ENCODE results near the gene SPIRE1.
A peak's percentile ranks its signal among the peaks of the same experiment; 100 is the strongest.
"Not testable (repeated sequence)": the region's sequence is repeated elsewhere in the genome, so short reads cannot be mapped to it uniquely, and the experiment has no call there.

The SPIRE1 gene

DNA sequence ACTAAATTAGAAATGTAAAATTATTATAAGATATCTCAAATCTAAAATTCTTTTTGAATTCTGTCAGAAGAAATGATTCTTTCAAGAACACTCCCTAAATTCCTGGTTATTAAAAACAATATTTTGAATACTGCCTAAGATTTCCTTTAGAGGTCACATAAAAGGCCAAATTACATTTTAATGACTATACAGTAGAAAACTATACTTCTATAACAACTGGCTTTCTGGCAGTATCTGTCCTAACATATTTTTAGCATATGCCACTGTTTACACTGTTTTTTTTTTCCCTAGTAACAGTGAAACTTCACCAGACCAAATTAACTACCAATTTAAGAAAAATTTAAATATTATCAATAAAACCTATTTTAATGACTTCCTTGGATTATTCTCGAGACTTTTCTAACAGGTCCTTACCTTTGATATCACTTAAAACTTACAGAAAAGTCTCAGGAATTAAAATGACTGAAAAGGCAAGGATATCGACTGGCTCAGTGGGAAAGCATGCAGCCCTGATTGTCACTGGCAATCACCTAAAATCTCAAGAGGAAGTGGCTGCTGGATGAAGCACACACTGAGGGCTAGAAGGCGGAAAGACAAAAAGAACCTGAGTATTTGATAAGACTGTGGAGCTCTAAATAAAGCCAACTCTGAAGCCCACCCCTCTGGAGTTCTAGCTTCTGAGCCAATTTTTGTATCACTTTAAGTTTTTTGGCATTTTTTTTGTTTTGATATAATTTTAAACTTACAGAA, 59.6 kb downstream of the SPIRE1 start:
- DNase-seq, result peak; percentile 53

DNA sequence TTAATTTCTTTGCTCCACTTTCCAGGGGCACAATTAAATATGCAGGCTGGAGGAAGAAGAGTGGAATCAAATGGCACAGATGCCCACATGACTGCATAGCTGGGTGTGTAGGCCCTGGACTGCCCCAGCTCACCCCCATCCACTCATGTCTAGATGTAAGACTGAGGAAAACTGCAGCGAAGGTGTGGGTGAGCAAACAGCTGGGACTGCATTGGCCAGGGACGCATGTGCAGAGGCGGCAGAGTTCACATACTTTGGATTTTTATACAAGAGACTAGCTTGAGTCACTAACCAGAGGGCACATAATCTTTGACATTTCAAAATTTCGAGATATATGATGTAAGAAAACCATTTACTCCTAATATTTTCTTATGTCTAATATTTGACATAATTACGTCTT, 60.1 kb downstream of the SPIRE1 start:
- DNase-seq, result peak; percentile 35

DNA sequence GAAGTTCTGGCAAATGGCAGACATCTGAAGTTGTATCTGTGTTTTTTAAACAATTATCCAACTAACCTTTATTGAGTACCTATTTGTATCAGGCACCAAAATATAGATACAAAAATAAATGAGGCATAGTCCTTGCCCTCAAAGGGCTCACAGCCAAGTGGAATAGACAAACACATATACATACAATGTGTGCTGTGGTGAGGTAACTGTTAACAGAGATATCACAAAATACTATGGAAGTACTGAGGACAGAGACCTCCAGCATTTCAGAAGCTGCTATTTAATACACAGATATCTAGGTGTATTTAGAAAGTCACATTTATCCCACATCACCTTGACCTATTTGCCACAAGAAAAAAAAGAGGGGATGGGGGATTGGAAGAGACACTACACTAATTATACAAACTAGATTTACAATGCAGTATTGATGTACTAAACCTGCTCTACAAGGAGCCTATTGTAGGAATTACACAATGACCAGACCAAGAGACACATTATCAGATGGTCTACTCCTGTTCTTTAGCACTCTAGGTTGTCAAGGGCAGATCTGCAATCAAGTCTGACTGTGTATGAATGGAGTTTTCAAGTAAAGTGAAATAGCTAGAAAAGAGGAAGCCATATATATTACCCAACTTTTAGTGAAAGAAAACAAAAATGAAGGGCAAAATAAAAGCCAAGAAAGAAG, 62.2 kb downstream of the SPIRE1 start:
- DNase-seq, result peak; percentile 54

DNA sequence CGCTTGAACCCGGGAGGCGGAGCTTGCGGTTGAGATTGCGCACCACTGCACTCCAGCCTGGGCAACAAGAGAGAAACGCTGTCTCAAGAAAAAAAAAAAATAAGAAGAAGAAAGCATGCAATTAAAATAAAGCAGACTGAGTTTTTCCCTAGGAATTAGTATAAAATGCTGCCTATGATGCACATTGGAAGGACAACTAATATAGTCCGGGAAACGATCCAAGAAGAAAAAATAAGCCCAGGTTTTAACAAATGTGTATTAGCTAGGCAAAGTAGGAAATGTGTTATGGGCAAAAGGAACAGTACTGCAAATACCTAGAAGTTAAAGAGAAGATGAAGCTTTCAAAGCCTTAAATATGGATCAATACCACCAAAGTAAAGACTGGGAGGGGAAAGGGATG, 64.0 kb downstream of the SPIRE1 start:
- DNase-seq, result no peak

DNA sequence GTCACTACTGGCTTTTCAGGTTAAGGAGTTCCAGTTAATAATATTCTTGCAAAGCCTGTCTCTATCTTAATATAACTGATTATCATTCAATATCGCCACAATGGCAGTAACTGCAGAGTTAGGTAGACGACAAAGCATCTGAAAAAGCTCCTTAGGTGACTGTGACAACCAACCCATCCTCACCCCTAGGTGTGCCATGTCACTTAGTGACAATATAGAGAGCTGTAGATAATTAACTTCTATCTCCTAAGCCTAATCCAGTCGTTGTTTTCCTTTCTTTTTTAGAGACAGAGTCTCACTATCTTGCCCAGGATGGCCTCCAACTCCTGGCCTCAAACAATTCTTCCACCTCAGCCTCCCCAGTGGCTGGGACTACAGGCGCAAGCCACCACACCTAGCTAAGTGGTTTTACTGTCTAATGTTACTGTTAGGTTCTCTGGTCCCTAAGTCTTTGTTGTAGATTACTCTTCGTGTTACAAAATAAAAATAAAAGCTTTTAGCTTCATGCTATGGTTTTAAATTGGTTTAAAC, 65.2 kb downstream of the SPIRE1 start:
- no peak for DNase-seq

DNA sequence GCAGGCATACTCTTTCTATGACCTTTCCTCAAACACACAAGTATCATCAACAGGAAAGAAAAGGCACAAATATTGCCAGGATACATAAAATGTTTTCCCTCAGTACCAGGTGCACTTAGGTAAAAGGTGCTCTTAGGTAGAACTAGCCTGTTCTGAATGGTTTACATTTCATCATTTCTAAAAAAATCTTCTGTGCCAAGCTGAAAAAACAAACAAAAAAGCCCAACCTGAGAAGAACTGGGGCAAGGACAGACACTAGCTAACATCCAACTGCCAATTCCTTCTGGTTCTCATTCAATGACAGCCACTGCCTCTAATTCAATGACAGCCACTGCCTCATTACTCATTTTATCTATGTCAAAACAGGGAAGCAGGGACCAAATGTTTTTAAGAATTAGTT, 68.5 kb downstream of the SPIRE1 start:
- DNase-seq, result no peak

DNA sequence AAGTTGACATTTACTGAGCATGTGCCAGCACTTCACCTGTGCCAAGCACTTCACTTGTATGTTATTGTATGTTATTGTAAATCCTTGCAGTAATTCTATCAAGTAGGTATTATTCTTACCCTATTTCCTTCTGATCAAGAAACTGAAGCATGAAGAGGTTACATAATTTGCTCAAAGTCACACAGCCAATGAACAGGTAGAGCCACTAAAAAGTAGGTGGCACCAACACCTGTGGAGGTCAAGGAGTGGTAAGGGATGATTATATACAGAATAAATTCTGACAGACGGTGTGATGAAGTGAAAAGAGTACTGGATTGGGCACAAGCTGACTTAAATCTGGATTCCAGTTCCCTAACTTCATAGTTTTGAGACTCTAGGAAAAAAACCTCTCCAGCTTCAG, 71.0 kb downstream of the SPIRE1 start:
- DNase-seq, result no peak

DNA sequence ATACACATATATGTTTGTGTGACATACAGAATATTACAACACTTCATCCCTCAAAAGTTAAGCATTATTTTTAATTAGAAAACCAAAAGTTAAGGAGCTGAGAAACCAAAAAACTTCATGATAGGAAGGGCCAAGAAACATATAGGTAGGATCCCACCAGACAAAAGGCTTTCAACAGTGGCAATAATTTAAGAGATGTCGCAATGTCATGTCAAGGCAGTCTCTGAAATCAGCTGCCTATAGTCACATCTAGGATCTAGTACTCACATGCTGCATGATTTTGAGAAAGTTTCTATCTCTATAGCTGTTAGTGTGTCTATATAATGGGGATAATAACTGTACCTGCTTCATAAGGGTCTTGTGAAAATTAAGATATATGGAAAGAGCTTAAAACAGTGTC, 72.7 kb downstream of the SPIRE1 start:
- no peak for DNase-seq

DNA sequence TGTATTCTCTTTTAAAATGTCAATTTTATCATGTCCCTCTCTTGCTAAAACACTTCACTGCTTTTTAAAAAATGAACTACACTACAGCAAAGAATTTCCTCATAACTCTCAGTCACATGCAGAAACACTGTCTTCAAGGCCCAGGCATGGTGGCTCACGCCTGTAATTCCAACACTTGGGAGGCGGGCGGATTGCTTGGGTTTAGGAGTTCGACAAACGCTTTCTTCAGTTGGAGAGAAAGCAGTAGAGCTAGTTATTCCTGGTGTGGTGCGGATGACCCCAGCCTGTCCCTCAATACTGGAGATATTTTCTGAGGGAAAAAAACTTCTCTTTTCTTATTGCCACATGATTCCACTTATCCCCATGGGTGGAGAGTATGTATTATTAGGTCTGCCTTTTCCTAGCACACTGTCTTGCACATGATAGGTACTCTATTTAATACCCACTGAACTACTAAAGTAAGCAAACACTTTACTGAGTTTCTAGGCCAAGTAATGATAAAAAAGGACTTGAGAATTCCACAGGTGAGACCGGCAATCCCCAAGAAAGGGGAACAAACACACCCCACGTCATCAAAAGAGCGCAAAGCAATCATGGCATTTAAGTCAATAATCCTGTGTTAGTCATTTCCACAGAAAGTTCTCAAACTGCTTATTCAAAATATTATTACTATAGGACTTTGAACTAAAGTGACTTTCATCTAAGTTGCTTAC, 77.1 kb downstream of the SPIRE1 start:
- no peak for DNase-seq

DNA sequence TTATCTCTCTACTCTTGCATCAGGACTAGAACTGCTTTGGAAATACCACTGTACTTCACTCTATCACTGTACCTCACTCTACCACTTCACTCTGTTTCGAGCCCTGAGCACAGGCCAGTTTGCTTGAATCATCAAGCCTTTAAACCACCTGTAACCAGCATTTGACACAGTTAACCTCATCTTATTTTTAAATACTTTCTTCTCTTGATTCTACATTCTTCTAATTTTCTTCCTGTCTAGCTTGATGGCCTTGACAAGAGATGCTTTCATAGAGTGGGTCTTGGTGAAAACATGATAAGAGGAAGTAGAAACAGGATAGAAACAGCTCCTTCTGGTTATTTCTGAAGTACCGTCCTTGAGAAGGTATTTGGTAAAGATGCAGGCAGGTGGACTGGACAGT, 78.1 kb downstream of the SPIRE1 start:
- no peak for DNase-seq

DNA sequence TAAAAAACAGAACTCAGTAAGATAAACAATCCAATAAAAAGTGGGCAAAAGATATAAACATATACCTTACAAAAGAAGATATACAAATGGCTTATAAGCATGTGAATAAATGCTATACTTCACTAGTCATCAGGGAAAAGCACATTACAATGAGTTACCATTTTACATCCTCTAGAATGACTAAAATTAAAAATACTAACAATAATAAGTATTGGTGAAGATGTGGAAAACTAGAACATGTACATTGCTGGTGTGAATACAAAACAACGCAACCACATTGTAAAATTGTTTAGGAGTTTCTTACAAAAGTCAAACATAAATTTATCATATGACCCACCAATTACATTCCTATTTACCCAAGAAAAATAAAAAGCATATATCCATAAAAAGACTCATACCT, 80.1 kb downstream of the SPIRE1 start:
- no peak for DNase-seq

DNA sequence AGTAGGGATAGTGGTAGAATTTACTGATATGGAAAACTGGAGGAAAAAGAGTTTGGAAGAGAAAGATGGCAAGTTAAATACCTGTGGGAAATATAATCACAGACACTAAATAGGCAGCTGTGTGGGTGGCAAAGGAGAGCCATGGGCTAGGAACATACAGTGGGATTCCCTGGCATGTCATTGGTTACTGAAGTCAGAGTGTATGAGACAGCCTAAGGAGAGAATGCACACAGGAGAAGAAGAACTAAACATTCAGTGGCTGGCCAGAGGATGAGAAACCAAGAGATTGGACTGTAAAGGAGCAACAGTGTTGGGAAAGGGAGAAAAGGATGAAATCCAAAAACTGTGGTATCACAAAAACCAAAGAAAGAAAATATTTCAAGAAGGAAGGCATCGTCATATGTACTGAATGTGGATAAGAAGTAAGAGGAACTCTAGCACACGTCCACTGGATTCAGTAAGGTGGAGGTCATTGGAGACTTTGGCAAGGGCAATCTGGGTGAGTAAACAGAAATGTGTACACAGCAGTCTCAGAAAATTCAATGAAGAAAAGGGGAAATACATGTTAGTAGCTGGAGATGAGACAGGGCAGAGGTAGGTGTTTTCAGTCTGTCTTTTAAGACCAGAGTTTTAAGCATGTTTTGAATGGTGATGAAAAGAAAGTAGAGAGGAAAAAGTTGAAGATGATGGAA, 83.3 kb downstream of the SPIRE1 start:
- DNase-seq, result peak; percentile 29

DNA sequence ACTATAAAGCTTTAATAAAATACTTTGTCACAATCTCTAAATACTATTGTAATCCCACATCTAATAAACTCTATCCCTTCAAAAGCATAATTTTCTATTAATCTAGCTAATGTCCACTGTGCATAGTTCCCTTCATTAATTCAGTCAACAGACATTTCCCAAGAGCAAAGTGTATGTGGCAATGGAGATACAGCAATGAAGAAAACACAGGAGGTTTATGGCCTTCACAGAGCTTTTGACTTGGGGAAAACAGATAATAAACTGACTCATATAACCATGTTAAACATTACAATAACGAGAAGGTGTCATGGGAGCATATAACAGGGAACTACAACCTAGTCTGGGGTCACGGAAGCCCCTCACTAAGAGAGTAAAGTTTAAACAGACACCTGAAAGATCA, 86.3 kb downstream of the SPIRE1 start:
- DNase-seq, result no peak

DNA sequence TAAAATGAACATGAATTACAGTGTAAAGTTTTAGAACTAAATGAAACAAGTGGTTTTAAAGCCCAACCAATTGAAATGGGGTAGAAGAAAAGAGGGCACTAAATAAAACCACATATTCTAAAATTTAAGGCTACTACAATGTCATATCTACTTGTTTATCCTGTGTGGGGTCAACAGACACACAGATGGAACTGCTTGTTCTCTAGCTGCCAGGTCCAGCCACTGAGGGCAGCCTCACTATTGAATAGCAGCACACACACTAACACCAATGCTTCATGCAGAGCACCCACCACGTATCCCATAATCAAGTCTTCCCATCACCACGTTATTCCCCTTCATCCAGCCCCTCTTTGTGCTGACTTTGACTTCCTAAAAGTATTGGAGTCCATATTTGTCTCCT, 88.1 kb downstream of the SPIRE1 start:
- DNase-seq, result no peak

DNA sequence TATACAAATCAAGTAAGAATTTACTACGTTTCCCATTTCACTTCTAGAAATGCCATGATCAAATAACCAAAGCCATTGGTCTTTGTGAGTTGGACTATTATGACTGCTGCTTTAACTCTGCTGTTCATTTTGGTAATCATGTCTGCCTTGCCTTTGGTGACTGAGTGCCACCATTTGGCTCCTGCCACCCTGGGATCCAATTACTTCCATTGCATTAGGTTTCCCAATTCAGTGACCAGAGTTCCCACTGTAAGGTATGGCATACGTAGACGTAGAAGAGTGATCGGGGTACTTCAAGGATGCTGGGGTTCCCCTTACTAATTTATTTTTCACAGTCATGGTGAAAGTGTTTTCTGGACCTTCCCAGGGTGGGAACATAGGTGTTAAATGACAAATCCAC, 90.1 kb downstream of the SPIRE1 start:
- no peak for DNase-seq

DNA sequence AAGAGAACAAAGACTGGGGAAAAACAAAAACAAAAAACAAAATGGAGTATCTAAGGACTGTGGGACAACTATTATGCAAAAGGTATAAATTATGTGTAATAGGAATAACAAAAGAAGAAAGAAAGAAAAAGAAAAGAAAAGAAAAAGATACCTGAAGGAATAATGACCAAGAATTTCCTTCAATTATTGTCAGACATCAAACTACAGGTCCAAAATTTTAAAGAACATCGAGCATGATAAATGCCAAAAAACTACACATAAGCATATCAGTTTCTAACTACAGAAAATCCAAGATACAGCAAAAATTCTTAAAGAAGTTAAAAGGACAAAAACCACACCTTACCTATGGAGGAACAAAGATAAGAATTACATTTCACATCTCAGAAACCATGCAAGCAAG, 93.0 kb downstream of the SPIRE1 start:
- DNase-seq, result no peak

DNA sequence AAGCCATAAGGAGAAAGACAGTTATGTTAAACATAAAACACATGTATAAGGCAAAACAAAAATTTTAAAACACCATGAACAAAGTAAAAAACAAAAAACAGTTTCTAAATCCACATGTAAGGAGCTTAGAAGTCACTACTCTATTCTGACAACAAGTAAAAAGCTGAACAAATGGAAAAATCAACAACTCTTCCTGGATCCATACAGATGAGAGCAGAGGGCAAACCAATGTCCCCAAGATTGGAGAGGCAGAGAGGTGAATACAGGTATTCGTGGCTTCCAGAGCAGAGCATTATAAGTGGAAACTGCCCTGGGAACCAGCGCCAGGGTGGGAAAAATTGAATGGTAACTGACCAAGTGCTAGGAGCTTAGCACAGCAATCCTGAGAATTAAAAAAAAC, 93.5 kb downstream of the SPIRE1 start:
- no peak for DNase-seq

DNA sequence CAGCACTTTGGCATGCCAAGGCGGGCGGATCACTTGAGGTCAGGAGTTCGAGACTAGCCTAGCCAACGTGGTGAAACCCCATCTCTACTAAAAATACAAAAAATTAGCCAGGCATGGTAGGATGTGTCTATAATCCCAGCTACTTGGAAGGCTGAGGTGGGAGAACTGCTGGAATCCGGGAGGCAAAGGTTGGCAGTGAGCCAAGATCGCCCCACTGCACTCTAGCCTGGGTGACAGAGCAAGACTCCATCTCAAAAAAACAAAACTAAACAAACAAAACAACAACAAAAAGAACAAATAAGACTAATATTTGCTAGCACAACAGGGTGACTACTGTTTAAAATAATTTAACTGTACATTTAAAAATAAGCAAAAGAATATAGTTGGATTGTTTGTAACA, 97.3 kb downstream of the SPIRE1 start:
- not testable (repeated sequence) for DNase-seq

DNA sequence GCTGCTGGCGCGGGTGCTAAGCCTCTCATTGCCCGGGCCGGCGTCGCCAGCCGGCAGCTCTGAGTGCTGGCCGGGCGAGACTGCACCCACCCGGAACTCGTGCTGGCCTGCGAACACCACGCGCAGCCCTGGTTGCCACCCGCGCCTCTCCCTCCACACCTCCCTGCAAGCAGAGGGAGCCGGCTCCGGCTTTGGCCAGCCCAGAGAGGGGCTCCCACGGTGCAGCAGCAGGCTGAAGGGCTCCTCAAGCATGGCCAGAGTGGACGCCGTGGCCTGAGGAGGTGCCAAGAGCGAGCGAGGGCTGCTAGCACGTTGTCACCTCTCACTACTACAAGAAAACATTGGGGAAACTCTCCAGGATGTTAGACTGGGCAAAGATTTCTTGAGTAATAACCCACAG, 98.6 kb downstream of the SPIRE1 start:
- DNase-seq, result no peak

DNA sequence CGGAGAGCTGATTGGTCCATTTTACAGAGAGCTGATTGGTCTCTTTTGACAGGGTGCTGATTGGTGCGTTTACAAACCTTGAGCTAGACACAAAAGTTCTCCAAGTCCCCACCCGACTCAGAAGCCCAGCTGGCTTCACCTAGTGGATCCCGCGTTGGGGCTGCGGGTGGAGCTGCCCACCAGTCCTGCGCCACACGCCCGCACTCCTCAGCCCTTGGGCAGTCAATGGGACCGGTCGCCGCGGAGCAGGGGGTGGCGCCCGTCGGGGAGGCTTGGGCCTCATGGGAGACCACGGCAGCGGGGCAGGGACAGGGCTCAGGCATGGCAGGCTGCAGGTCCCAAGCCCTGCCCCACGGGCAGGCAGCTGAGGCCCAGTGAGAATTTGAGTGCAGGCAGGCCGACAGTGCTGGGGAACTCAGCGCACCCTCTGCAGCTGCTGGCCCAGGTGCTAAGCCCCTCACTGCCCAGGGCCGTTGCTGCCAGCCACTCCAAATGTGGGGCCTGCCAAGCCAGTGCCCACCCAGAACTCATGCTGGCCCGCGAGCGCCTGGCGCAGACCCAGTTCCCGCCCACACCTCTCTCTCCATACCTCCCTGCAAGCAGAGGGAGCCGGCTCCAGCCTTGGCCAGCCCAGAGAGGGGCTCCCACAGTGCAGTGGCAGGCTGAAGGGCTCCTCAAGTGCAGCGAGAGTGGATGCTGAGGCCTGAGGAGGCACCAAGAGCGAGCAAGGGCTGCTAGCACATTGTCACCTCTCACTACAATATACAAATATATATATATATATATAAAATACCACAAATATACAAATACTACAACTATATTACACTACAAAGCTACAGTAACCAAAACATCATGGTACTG, 100.7 kb downstream of the SPIRE1 start:
- DNase-seq, result no peak

DNA sequence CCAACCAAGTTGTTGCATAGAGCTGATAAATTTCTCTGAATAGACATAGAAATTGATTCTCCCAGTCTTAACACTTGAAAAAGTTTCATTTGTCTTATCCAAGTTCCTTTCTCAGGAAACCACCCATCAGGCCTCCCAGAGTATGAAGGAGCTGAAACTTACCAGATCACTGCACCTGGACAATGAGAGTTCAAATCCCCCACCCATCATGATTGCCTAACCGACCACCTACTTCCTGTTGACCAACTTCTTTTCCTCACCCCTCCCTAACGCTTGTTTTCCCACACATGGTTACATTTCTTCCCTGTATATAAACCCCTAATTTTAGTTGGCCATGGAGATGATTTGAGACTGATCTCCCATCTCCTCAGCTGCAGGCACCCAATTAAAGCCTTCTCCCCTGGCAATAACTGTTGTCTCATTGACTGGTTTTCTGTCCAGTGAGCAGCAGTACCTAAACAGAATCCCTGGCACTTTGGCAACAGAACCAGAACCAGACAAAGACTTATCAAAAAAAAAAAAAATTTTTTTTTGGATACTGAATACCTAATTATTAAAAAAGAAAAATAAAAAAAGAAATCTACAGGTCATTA, 103.0 kb downstream of the SPIRE1 start:
- DNase-seq, result no peak

DNA sequence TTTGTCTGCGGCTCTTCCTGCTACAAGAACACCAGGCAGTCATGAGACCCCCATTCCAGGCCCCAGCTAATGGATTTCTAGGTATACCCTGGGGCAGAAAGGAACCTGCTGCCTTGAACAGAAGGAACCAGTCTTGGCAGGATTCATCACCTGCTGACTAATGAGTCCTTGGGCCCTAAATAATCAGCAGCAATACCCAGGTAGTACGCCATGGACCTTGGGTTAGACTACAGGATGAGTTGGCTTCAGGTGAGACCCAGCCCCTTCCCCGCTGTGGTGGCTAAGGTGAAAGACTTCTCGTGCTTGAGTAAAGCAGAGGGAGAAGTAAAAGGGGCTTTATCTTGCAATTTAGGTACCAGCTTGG, 105.0 kb downstream of the SPIRE1 start:
- no peak for DNase-seq
